HepG2 (cell line): ENCODE data around the gene TBCD. TPM values are rescaled to one million over a fixed set of nuclear protein-coding genes. Genes with fewer than 3 reads are reported as not detected.

Experiments used
- ATAC-seq: fragments of 200-7000 bp; cut with Tn5 transposase; 3 replicates; pipeline ENCODE4 v1.9.1; 2020; ENCODE audit warnings: mild to moderate bottlenecking, moderate library complexity
- BruUV-seq: library from RNA; stranded (reverse); fragments of 400-500 nt; replicated peaks from 2 replicates; lab custom pipeline; 2021; lab: Mats Ljungman, UMichigan
- CTCF ChIA-PET: fragments of 300-600 bp; formaldehyde crosslinking; extraction: SDS; loops from one replicate; lab custom pipeline; 2021; ENCODE audit warnings: low total read pairs, inconsistent platforms, low intra/inter-chr PET ratio; lab: Yijun Ruan, JAX
- POLR2A ChIA-PET: fragments of 350-600 bp; sonication (Branson Sonifier 250); formaldehyde crosslinking; loops from one replicate; lab custom pipeline; 2020; ENCODE audit warnings: antibody characterized with exemption, inconsistent platforms; lab: Yijun Ruan, JAX
- DNase-seq: peaks from one replicate; pipeline ENCODE4 v3.0.0-alpha.2; 2015; ENCODE audit warnings: low spot score
- FAIRE-seq: peaks from 3 replicates; lab custom pipeline; 2011; peaks lifted over from hg19 to GRCh38; lab: Jason Lieb, UNC
- H2AFZ ChIP-seq: one replicate; pipeline ENCODE4 v1.6.1; 2011; ENCODE audit warnings: low read length, inconsistent platforms
- H3K27ac ChIP-seq: fragments of 300-600 bp; 3 replicates; pipeline ENCODE4 v1.8.0; 2011; ENCODE audit warnings: mixed run types, mild to moderate bottlenecking, mixed read lengths, low read length, inconsistent platforms; ENCODE audit not compliant: insufficient read depth; ENCODE audit errors: extremely low read length
- H3K27me3 ChIP-seq, 2 experiments: fragments of 200-600 bp in 1 of 2; 2 replicates in 1 of 2; 3 replicates in 1 of 2; pipeline versions ENCODE4 v1.6.0 to v1.8.0; 2011; ENCODE audit warnings: low read length in 2 of 2, mild to moderate bottlenecking in 2 of 2, moderate library complexity in 2 of 2, inconsistent platforms in 1 of 2; ENCODE audit not compliant: insufficient read depth in 2 of 2, control insufficient read depth in 1 of 2
- H3K36me3 ChIP-seq, 2 experiments: fragments of 200-600 bp in 1 of 2; replicated peaks in 1 of 2; 2 replicates in 1 of 2; 3 replicates in 1 of 2; pipeline versions ENCODE4 v1.5.1 to v1.8.0; 2011; ENCODE audit warnings: low read length in 2 of 2, inconsistent platforms in 1 of 2; ENCODE audit not compliant: insufficient read depth in 2 of 2, control insufficient read depth in 1 of 2
- H3K4me1 ChIP-seq: 2 replicates; pipeline ENCODE4 v1.5.1; 2012; ENCODE audit warnings: low read length, inconsistent platforms; ENCODE audit not compliant: insufficient read depth
- H3K4me2 ChIP-seq: 2 replicates; pipeline ENCODE4 v1.6.0; 2011; ENCODE audit warnings: low read depth, low read length, inconsistent platforms
- H3K4me3 ChIP-seq, 3 experiments: fragments of 200-600 bp in 1 of 3; sonication (generic), shearing (Covaris generic) in 1 of 3; replicated peaks in 1 of 3; 2 replicates each; pipeline ENCODE4 v1.5.1; 2011 to 2016; ENCODE audit warnings: low read length in 3 of 3, inconsistent platforms in 2 of 3, low read depth in 2 of 3, mild to moderate bottlenecking in 2 of 3, control low read depth in 1 of 3, mixed read lengths in 1 of 3; ENCODE audit not compliant: insufficient read depth in 1 of 3
- H3K79me2 ChIP-seq: one replicate; pipeline ENCODE4 v1.6.1; 2011; ENCODE audit warnings: low read length, inconsistent platforms; ENCODE audit not compliant: insufficient read depth
- H3K9ac ChIP-seq: 2 replicates; pipeline ENCODE4 v1.6.0; 2011; ENCODE audit warnings: mild to moderate bottlenecking, low read depth, low read length, inconsistent platforms; ENCODE audit not compliant: insufficient read depth
- H3K9me3 ChIP-seq: 2 replicates; pipeline ENCODE4 v1.5.1; 2012; ENCODE audit warnings: mild to moderate bottlenecking, low read length
- H4K20me1 ChIP-seq: 2 replicates; pipeline ENCODE4 v1.6.0; 2011; ENCODE audit warnings: inconsistent platforms, mild to moderate bottlenecking, low read length, moderate library complexity; ENCODE audit not compliant: insufficient read depth
- ARID3A ChIP-seq: IDR thresholded peaks from 2 replicates; pipeline ENCODE4 v1.6.1; 2012; ENCODE audit warnings: low read depth, low read length, improper control_type of control experiment
- ATF7 ChIP-seq, 2 experiments: fragments of 450-650 bp in 1 of 2; sonication (generic) in 1 of 2; formaldehyde crosslinking in 1 of 2; IDR thresholded peaks; 2 replicates each; pipeline versions ENCODE4 v1.4.0 to v1.6.1; 2016 to 2020; ENCODE audit warnings: antibody characterized with exemption in 1 of 2, mild to moderate bottlenecking in 1 of 2, missing genetic modification reagents in 1 of 2
- ATM ChIP-seq: fragments of 450-650 bp; IDR thresholded peaks from 2 replicates; pipeline ENCODE4 v1.7.1; 2017; ENCODE audit warnings: mild to moderate bottlenecking, borderline replicate concordance
- CEBPB ChIP-seq: IDR thresholded peaks from 2 replicates; pipeline ENCODE4 v1.6.1; 2011; ENCODE audit warnings: low read depth, low read length, improper control_type of control experiment, borderline replicate concordance
- MYNN ChIP-seq: sonication (generic); formaldehyde crosslinking; IDR thresholded peaks from 2 replicates; pipeline ENCODE4 v1.4.0; 2020; ENCODE audit warnings: mild to moderate bottlenecking, low read depth, missing genetic modification reagents
- RCOR2 ChIP-seq: IDR thresholded peaks from 2 replicates; pipeline ENCODE4 v1.6.1; 2016; ENCODE audit warnings: missing biosample characterization, missing genetic modification reagents
- TBX2 ChIP-seq: sonication (generic); formaldehyde crosslinking; IDR thresholded peaks from 2 replicates; pipeline ENCODE4 v1.5.0; 2020; ENCODE audit warnings: missing genetic modification reagents, mild to moderate bottlenecking, borderline replicate concordance
- THAP8 ChIP-seq: sonication (generic); formaldehyde crosslinking; IDR thresholded peaks from 2 replicates; pipeline ENCODE4 v1.5.1; 2020; ENCODE audit warnings: missing genetic modification reagents, mild to moderate bottlenecking, borderline replicate concordance
- ZBTB43 ChIP-seq: sonication (generic); formaldehyde crosslinking; conservative IDR thresholded peaks from 2 replicates; pipeline ENCODE4 v1.4.0; 2020; ENCODE audit warnings: missing genetic modification reagents
- ZNF510 ChIP-seq: sonication (generic); formaldehyde crosslinking; IDR thresholded peaks from 2 replicates; pipeline ENCODE4 v1.4.0; 2020; ENCODE audit warnings: low read depth, mild to moderate bottlenecking, missing genetic modification reagents
- ZSCAN5A ChIP-seq: sonication (generic); formaldehyde crosslinking; IDR thresholded peaks from 2 replicates; pipeline ENCODE4 v1.8.0; 2022; ENCODE audit warnings: mild to moderate bottlenecking, missing genetic modification reagents, borderline replicate concordance
- WGBS: methylation state at CpG from one replicate; pipeline ENCODE4 v1.1.6; 2017; ENCODE audit warnings: low lambda C conversion rate; 5-methylcytosine and 5-hydroxymethylcytosine counted together
- in situ Hi-C: cut with HindIII; loops from 2 replicates; pipeline ENCODE4 v1.10.0; 2017; ENCODE audit warnings: low pct_unique_long_range_greater_than_20kb; ENCODE audit not compliant: extremely low pct_ligation_motif_present
- intact Hi-C: fragments of 100-400 bp; cut with micrococcal nuclease; formaldehyde crosslinking; loops from one replicate; pipeline ENCODE4 v1.10.0; 2022; ENCODE audit not compliant: unreplicated experiment
- polyA plus RNA-seq, 8 experiments: library from polyadenylated mRNA; depleted of rRNA in 3 of 8; stranded (reverse) in 7 of 8; unstranded in 1 of 8; fragments of >200 nt; fragmentation: Illumina TruSeq in 4 of 8; extraction: Trizol in 4 of 8; gene quantifications; 2 replicates each; pipeline versions ENCODE4 v1.2.1 to v1.2.3, GENCODE V29; 2011 to 2016; ENCODE audit warnings: low read depth in 4 of 8, missing spikeins in 1 of 8, mixed read lengths in 1 of 8; ENCODE audit not compliant: insufficient read depth in 1 of 8
- total RNA-seq, 5 experiments: library from RNA; depleted of rRNA; stranded (reverse); fragments of >200 nt; fragmentation: Illumina TruSeq; extraction: Trizol; gene quantifications; 2 replicates each; pipeline ENCODE4 v1.2.3, GENCODE V29; 2016; ENCODE audit warnings: low read depth in 1 of 5

The TBCD gene
- total and polyA plus RNA-seq, 2 of the 13 experiments (the other 11 are each of a cell fraction or from before 2014, with no cell fraction given) = 33.9 to 54.8 TPM

GRCh38 chr17:82815790-82816305 lies 64.0 kb downstream of the TBCD start:
- Histone ChIP-seq H4K20me1 (no peaks in the 10 kb centered on the region), H3K4me3 (no peak overlapping the region)
- no peak for ATAC-seq
- 96% methylated on average over 13 of the region's 13 CpGs for WGBS
- TF ChIP-seq ZBTB43 (CRISPR knock-in tag) = no peak
- TF ChIP-seq CEBPB = peak; percentile 89
- TF ChIP-seq ARID3A = no peak
- TF ChIP-seq, all 625 proteins: peak for 1
- Histone ChIP-seq H3K79me2 (no peaks in the 10 kb centered on the region), H3K36me3 (peaks cover 11 to 41% of the 10 kb centered on the region in 2 experiments), H3K27me3 (no peaks in the 10 kb centered on the region), H3K4me1 (peaks cover 2% of the 10 kb centered on the region), H2AFZ (no peak overlapping the region), H3K9me3 (no peaks in the 10 kb centered on the region), H3K27ac (no peak overlapping the region), H3K9ac (no peak overlapping the region), H3K4me2 (no peak overlapping the region)
- intact Hi-C loops = no loop called here
- CTCF ChIA-PET = no interaction called here
- in situ Hi-C loops = no loop called here
- TSS peak; percentile 40 for BruUV-seq
- POLR2A ChIA-PET = no interaction called here
- DNase-seq = no peak
- FAIRE-seq = no peak

GRCh38 chr17:82816358-82816757 lies 64.5 kb downstream of the TBCD start:
- Histone ChIP-seq H3K4me1 (peaks cover 8% of the 10 kb centered on the region), H3K79me2 (no peaks in the 10 kb centered on the region), H3K27ac (no peak overlapping the region), H3K4me2 (no peak overlapping the region), H3K4me3 (no peak overlapping the region), H3K9ac (no peak overlapping the region), H3K36me3 (peaks cover 8 to 36% of the 10 kb centered on the region in 2 experiments), H4K20me1 (no peaks in the 10 kb centered on the region), H3K27me3 (no peaks in the 10 kb centered on the region), H3K9me3 (no peaks in the 10 kb centered on the region), H2AFZ (no peak overlapping the region)
- no TSS peak for BruUV-seq
- ATAC-seq (no peak), DNase-seq (no peak), FAIRE-seq (peak; percentile 12)
- CTCF ChIA-PET = no interaction called here
- WGBS = 89% methylated on average over 7 of the region's 7 CpGs
- POLR2A ChIA-PET = no interaction called here
- in situ Hi-C loops (no loop called here), intact Hi-C loops (no loop called here)
- TF ChIP-seq THAP8 (CRISPR knock-in tag) (no peak), RCOR2 (CRISPR knock-in tag) (no peak), ZNF510 (CRISPR knock-in tag) (no peak), TBX2 (CRISPR knock-in tag) (no peak), ZSCAN5A (CRISPR knock-in tag) (no peak), ATF7 (IDR thresholded peaks at IDR 0.05) (0 out of 2 replicates have a peak, but pooled peaks have one; percentile 11), ATF7 (CRISPR knock-in tag; IDR thresholded peaks at IDR 0.05) (no peak), MYNN (CRISPR knock-in tag) (no peak), ATM (no peak)
